Naive B cell (primary cell): ENCODE measurements around the gene FHOD1. TPM values are rescaled to one million over a fixed set of nuclear protein-coding genes. Genes with fewer than 3 reads are reported as not detected.

Experiments used
- ATAC-seq, 2 donors: fragments of 150-1000 bp; cut with Tn5 transposase; 2 replicates each; pipeline ENCODE4 v1.10.0; 2021; ENCODE audit warnings: low read depth in 2 of 2, mild to moderate bottlenecking in 2 of 2, moderate library complexity in 2 of 2
- DNase-seq: peaks from one replicate; pipeline ENCODE4 v3.0.0; 2022
- H3K27ac Mint-ChIP-seq, 6 donors: one replicate each; pipeline ENCODE4 v1.8.0; 2020 to 2022; ENCODE audit warnings: mild to moderate bottlenecking in 6 of 6, mixed read lengths in 6 of 6, moderate library complexity in 5 of 6, inconsistent platforms in 2 of 6
- H3K27me3 Mint-ChIP-seq, 3 donors: one replicate each; pipeline ENCODE4 v1.8.0; 2021 to 2022; ENCODE audit warnings: mixed read lengths in 3 of 3, mild to moderate bottlenecking in 1 of 3
- H3K36me3 Mint-ChIP-seq, 2 donors: one replicate each; pipeline ENCODE4 v1.8.0; 2020 to 2022; ENCODE audit warnings: mixed read lengths in 2 of 2, inconsistent platforms in 1 of 2, mild to moderate bottlenecking in 1 of 2
- H3K4me1 Mint-ChIP-seq, 3 donors: one replicate each; pipeline ENCODE4 v1.8.0; 2020 to 2022; ENCODE audit warnings: mixed read lengths in 3 of 3, inconsistent platforms in 1 of 3, mild to moderate bottlenecking in 1 of 3, moderate library complexity in 1 of 3
- H3K4me3 Mint-ChIP-seq, 8 donors: one replicate each; pipeline ENCODE4 v1.8.0; 2020 to 2022; ENCODE audit warnings: mild to moderate bottlenecking in 8 of 8, mixed read lengths in 8 of 8, moderate library complexity in 8 of 8, inconsistent platforms in 2 of 8
- H3K9me3 Mint-ChIP-seq, 7 donors: one replicate each; pipeline ENCODE4 v1.8.0; 2020 to 2022; ENCODE audit warnings: mixed read lengths in 7 of 7, mild to moderate bottlenecking in 5 of 7, inconsistent platforms in 2 of 7, moderate library complexity in 1 of 7
- polyA plus RNA-seq, 6 donors: library from polyadenylated mRNA; unstranded; fragments of 300-500 nt; fragmentation: Illumina TruSeq; gene quantifications; one replicate each; pipeline ENCODE4 v1.2.3, GENCODE V29; 2021; ENCODE audit warnings: low read depth in 6 of 6

The FHOD1 gene
- 1 to 10 TPM; 1.4 to 4.8 (median 2.3) TPM for polyA plus RNA-seq

DNA sequence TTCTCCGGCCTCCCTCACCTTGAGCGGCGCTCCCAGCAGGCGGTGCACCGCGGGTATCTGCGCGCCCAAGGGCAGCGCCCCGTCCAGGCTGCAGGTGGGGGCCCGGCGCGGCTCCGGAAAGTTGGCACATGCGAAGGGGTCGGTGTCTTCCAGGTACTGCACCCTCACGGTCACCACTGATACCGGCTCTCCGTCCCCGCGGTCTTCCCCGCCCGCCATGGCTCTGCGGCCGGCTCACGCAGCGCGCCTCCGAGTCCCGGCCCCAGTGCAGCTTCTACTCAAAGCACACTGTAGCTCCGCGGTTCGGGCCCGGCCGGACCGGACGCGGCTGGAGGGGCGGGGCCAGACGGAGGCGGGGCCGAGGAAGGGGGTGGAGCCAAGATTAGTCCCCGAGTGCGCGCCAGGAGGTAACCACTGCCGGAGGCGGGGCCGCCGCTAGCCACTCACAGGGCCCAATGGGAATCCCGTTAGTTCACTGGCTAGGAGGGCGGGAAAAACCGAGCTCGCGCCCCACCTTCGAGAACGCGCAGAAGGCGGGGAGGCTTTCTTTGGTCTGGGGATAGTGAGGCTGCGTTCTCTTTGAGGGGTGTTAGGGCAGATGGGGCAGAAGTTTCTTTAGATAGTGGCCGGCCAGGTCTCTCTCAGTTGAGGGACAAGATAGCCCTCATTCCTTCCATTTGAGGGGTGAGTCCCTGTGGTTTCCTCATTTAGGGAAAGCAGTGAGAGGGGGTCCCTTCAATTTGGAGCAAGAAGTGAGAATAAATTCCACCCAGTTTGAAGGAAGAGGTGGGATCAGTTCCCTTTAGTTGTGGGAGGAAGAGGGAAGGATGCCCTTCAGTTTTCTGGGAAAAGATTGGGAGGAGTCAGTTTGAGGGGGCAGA is at the start of gene FHOD1:
Gene FHOD1 (minus strand): TSS at position 290 of the 881 bp plus-strand sequence. CDS start 71 bp downstream, at position 219.
- DNase-seq, result peak; percentile 98
- Mint-ChIP-seq H3K4me1 (peaks cover 44 to 47% (median 45%) of the 10 kb centered on the region in 3 donors), H3K36me3 (no peaks in the 10 kb centered on the region), H3K4me3 (peak within 1 kb of the TSS; percentile 87 to 99 (median 96)), H3K27ac (peak within 1 kb of the TSS; percentile 63 to 98 (median 90)), H3K9me3 (no peaks in the 10 kb centered on the region), H3K27me3 (peaks cover 0 to 24% (median 23%) of the 10 kb centered on the region in 3 donors)
- peak; percentile 74 to 78 for ATAC-seq

DNA sequence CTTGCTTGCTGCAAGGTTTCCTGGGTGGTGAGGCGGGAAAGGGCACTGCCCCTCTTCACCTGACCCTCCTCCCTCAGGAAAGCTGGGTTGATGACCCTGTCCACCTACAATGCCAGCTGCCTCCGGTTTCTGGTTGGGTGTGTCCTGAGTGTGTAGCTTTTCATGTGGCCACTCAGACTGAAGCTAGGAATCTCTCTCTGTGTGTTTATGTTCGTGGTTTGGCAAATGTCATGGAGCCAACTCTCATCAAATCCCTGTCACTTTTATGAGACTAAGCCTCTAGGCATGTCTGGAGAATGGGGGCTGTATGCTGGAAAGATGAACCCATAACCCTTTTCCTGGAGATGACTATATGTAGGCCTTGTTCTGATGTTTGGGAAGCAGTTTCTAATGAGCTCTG is 49.1 kb upstream of the FHOD1 start:
- H3K4me3 Mint-ChIP-seq, result no peak overlapping the region
- DNase-seq (no peak), ATAC-seq (no peak)
- no peak overlapping the region for H3K27ac Mint-ChIP-seq
- H3K36me3 Mint-ChIP-seq, result no peaks in the 10 kb centered on the region
- H3K4me1 Mint-ChIP-seq, result no peaks in the 10 kb centered on the region
- H3K9me3 Mint-ChIP-seq, result no peaks in the 10 kb centered on the region
- H3K27me3 Mint-ChIP-seq, result peaks cover 0 to 6% (median 5%) of the 10 kb centered on the region in 3 donors

DNA sequence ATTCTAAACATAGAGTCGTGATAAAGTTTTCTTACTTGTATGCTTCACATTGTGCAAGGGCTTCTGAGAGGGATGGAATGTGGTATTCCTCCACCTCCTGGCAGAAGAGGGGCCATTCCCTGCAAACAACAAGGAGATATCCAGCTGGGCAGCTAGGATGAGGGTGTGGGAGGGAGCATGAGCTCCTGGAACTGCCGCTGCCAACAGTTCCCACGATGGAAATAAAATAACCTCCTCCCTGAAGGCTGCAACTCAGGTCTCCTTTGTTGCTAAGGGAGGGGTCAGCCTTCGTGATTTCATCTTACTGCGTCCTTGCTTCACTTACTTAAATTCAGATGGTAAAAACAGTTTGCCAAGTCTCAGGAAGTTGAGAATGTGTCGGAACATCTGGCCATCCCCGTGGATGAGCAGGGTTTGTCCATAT is 47.7 kb upstream of the FHOD1 start:
- DNase-seq (no peak), ATAC-seq (no peak)
- H3K27ac Mint-ChIP-seq, result no peak overlapping the region
- no peaks in the 10 kb centered on the region for H3K4me1 Mint-ChIP-seq
- H3K36me3 Mint-ChIP-seq, result no peaks in the 10 kb centered on the region
- no peak overlapping the region for H3K4me3 Mint-ChIP-seq
- H3K9me3 Mint-ChIP-seq, result no peaks in the 10 kb centered on the region
- peaks cover 0 to 6% (median 5%) of the 10 kb centered on the region in 3 donors for H3K27me3 Mint-ChIP-seq

DNA sequence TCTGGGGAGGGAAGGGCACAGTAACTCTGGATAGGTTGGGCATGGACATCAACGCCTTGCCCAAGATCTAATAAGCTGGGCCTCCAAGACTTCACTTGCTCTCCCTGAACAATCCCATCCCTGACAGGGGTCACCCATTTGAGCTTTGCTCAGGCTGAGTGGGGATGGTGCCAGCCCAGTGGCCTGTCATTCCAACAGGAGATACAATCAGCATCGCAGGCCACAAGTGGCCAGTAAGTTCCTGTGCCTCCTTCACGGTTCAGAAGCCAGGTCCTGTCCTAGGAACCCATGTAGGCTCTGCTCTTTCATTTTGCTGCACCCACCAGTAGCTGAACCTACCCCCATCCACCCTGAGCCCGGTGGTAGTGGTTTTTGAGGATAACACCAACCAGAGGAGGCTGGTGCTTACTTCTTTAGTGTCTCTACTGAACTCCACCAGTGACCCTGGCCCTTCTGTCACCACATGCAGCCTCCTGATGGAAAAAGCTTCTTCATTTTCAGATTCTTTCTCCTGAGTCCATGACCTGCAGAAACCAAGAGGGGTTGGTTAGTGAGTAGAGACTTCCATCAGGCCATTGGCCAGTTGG is 47.0 kb upstream of the FHOD1 start:
- H3K36me3 Mint-ChIP-seq, result no peaks in the 10 kb centered on the region
- H3K27me3 Mint-ChIP-seq, result peaks cover 0 to 6% (median 5%) of the 10 kb centered on the region in 3 donors
- H3K9me3 Mint-ChIP-seq, result no peaks in the 10 kb centered on the region
- H3K27ac Mint-ChIP-seq, result no peak overlapping the region
- DNase-seq (no peak), ATAC-seq (no peak)
- H3K4me1 Mint-ChIP-seq, result no peaks in the 10 kb centered on the region
- no peak overlapping the region for H3K4me3 Mint-ChIP-seq

DNA sequence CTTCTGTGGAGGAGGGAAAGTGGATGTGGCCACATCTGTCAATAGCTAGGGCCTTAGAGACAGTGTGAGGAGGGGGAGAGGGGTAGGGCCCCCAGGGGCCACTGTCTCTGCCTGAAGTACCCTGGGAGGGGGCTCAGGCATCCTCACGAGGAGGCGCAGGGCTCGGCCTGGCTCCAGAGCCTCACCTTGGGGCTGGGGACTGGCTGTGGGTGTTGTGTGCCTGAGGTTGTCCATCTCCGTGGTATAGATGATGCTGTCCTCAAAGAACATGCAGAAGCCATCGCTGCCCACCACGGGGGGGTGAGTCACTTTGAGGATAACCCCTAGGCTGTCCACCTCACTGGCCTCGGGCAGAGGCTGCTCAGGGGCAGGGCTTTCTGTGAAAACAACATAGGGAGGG is 44.2 kb upstream of the FHOD1 start:
- DNase-seq, result no peak
- Mint-ChIP-seq H3K36me3 (no peaks in the 10 kb centered on the region), H3K4me1 (no peaks in the 10 kb centered on the region), H3K27me3 (no peaks in the 10 kb centered on the region), H3K9me3 (no peaks in the 10 kb centered on the region), H3K27ac (no peak overlapping the region), H3K4me3 (no peak overlapping the region)
- no peak for ATAC-seq

DNA sequence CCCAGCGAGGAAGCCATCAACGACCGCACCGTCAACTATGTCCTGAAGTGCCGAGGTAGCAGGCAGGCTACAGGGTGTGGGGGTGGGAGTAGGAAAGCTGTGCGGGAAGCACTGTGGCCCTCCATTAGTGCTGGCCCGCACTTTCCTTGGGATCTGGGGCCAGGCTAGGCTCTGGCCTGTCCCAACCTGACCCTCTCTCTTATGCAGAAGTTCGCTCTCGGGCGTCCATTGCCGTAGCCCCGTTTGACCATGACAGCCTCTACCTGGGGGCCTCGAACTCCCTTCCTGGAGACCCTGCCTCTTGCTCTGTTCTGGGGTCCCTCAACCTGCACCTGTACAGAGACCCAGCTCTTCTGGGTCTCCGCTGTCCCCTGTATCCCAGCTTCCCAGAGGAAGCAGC is 40.7 kb upstream of the FHOD1 start:
- peaks cover 0 to 5% (median 0%) of the 10 kb centered on the region in 3 donors for H3K4me1 Mint-ChIP-seq
- no peaks in the 10 kb centered on the region for H3K27me3 Mint-ChIP-seq
- no peaks in the 10 kb centered on the region for H3K36me3 Mint-ChIP-seq
- DNase-seq (no peak), ATAC-seq (no peak)
- no peaks in the 10 kb centered on the region for H3K9me3 Mint-ChIP-seq
- H3K4me3 Mint-ChIP-seq, result no peak overlapping the region
- no peak overlapping the region for H3K27ac Mint-ChIP-seq

DNA sequence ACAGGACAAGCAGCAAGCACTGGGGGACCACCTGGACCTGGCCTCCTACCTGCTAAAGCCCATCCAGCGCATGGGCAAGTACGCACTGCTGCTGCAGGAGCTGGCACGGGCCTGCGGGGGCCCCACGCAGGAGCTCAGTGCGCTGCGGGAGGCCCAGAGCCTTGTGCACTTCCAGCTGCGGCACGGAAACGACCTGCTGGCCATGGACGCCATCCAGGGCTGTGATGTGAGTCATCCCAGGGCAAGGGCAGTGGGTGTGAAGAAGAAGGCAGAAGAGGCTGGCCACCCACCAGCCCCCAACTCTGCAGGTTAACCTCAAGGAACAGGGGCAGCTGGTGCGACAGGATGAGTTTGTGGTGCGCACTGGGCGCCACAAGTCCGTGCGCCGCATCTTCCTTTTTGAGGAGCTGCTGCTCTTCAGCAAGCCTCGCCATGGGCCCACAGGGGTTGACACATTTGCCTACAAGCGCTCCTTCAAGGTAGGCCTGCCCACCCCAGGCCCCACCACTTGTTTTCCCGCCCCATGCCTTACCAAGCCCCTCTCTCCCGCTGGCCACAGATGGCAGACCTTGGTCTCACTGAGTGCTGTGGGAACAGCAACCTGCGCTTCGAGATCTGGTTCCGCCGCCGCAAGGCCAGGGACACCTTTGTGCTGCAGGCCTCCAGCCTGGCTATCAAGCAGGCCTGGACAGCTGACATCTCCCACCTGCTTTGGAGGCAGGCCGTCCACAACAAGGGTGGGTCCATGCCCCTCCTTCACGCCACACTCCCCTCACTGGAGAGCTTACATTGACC is 39.4 kb upstream of the FHOD1 start:
- Mint-ChIP-seq H3K27me3 (no peaks in the 10 kb centered on the region), H3K27ac (no peak overlapping the region), H3K4me1 (peaks cover 0 to 5% (median 0%) of the 10 kb centered on the region in 3 donors), H3K36me3 (no peaks in the 10 kb centered on the region), H3K9me3 (no peaks in the 10 kb centered on the region), H3K4me3 (no peak overlapping the region)
- DNase-seq (no peak), ATAC-seq (no peak)

DNA sequence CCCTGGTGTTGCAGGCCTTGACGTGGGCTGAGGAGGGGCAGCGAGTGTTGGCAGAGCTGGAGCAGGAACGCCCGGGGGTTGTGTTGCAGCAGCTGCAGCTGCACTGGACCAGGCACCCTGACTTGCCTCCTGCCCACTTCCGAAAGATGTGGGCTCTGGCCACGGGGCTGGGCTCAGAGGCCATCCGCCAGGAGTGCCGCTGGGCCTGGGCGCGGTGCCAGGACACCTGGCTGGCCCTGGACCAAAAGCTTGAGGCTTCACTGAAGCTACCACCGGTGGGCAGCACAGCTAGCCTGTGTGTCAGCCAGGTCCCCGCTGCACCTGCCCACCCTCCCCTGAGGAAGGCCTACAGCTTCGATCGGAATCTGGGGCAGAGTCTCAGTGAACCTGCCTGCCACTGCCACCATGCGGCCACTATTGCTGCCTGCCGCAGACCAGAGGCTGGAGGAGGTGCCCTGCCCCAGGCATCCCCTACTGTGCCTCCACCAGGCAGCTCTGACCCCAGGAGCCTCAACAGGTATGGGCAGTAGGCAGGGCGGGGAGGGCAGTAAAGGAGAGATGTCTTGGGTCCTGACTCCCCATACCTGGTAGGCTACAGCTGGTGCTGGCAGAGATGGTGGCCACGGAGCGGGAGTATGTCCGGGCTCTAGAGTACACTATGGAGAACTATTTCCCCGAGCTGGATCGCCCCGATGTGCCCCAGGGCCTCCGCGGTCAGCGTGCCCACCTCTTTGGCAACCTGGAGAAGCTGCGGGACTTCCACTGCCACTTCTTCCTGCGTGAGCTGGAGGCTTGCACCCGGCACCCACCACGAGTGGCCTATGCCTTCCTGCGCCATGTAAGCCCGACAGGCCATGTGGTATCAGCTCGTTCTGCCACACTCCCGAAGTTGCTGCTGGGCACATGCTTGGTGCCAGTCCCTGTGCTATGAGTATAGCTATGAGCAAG is 37.7 kb upstream of the FHOD1 start:
- ATAC-seq, result no peak
- Mint-ChIP-seq H3K36me3 (no peaks in the 10 kb centered on the region), H3K4me1 (peaks cover 0 to 5% (median 0%) of the 10 kb centered on the region in 3 donors), H3K27me3 (no peaks in the 10 kb centered on the region), H3K4me3 (peak overlapping the region in 1 of 8 donors; percentile 37), H3K9me3 (no peaks in the 10 kb centered on the region), H3K27ac (no peak overlapping the region)
- no peak for DNase-seq

DNA sequence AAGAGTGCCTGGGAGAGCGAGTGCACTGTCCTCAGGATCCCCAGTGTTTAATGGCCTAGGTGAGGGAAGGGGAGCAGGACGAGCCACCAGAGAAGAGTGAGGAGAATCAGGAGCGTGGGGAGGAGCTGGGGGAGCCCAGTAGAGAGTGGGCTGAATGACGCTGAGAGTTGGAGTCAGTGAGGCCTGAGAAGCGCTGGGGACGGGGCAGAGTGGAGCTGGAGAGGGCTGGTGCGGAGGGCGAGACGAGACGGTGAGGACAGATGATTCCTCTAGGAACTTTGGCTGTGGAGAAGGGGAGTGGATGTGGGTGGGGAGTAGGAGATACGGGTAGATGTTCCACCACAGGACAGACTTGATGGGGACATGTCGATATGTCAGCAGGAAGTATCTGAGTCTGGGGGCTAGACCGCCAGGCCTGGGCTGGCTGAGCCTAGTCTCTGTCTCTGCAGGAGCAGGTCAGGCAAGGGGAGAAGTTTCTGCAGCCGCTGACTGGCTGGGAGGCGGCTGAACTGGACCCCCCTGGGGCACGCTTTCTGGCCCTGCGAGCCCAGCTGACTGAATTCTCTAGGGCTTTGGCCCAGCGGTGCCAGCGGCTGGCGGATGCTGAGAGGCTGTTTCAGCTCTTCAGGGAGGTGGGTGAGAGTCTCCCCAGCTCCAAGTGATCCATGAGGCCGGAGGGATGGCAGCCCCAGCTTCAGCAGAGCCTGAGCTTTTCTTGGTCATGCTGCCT is 36.7 kb upstream of the FHOD1 start:
- H3K27me3 Mint-ChIP-seq, result no peaks in the 10 kb centered on the region
- peak overlapping the region in 3 of 6 donors; percentile 77 to 95 (median 78) for H3K27ac Mint-ChIP-seq

DNA sequence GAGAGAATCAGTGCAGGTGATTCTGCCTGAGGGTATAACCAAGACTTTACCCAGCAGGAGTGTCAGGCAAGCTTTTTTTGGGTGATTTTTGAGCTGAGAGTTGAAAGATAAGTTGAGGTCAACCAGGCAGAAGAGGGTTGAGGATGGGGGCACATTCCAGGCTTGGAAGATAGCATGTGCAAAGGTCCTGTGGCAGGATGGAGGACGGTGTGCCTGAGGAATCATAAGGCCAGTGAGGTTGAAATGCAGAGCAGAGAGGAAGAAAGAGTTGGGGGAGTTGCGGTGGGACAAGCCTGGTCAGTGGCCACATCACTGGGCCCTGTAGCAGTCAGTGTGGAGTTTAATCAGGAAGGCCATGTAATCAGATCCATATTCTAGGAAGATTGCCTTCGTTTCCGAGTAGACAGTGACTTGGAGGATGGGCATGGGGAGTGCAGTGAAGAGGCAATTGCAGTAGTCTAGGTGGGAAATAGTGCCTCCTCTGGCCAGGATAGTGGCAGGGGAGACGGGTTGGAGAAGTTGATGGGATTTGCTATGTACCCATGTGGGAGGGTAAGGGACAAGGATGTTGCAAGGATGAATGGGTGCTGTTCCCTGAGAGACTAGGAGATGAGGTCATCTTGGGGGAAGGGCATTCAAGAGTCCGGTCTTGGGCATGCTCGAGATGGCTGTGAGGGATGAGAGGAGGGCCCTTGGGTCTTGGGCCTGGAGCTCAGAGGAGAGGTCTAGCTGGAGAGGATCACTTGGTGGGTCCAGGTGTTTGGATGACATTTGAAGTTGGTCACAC is 36.0 kb upstream of the FHOD1 start:
- H3K4me3 Mint-ChIP-seq, result no peak overlapping the region
- ATAC-seq (no peak), DNase-seq (no peak)
- no peaks in the 10 kb centered on the region for H3K27me3 Mint-ChIP-seq
- peak overlapping the region in 3 of 6 donors; percentile 7 to 77 (median 59) for H3K27ac Mint-ChIP-seq
- H3K9me3 Mint-ChIP-seq, result no peaks in the 10 kb centered on the region
- no peaks in the 10 kb centered on the region for H3K36me3 Mint-ChIP-seq
- H3K4me1 Mint-ChIP-seq, result peaks cover 5 to 10% (median 6%) of the 10 kb centered on the region in 3 donors

More for the DNA sequence above, 36.7 kb upstream of the FHOD1 start:
- Mint-ChIP-seq H3K4me3 (no peak overlapping the region), H3K36me3 (no peaks in the 10 kb centered on the region), H3K9me3 (no peaks in the 10 kb centered on the region), H3K4me1 (peaks cover 0 to 5% (median 0%) of the 10 kb centered on the region in 3 donors)
- no peak for DNase-seq
- no peak for ATAC-seq

DNA sequence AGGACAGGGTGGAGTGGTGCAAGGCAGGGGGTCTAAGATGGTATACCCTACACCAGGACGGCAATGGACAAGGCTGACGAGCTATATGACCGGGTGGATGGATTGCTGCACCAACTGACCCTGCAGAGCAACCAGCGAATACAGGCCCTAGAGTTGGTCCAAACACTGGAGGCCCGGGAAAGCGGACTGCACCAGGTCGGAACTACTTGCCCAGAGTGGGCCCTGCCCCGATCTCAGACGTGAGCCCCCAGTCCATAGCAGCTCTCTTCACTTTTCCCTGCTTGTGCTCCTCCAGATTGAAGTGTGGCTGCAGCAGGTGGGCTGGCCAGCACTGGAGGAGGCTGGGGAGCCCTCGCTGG is 35.1 kb upstream of the FHOD1 start:
- H3K4me1 Mint-ChIP-seq, result peaks cover 8 to 13% (median 10%) of the 10 kb centered on the region in 3 donors
- no peaks in the 10 kb centered on the region for H3K36me3 Mint-ChIP-seq
- DNase-seq, result no peak
- H3K4me3 Mint-ChIP-seq, result no peak overlapping the region
- ATAC-seq, result no peak
- H3K27me3 Mint-ChIP-seq, result no peaks in the 10 kb centered on the region
- H3K9me3 Mint-ChIP-seq, result no peaks in the 10 kb centered on the region
- no peak overlapping the region for H3K27ac Mint-ChIP-seq
